HG03039 (cell line): Measurements from ENCODE around the gene COL6A1.

Source experiments
- ATAC-seq: cut with Tn5 transposase; IDR thresholded peaks from one replicate; pipeline ENCODE4 v1.9.1; 2021; ENCODE audit warnings: mild to moderate bottlenecking, moderate library complexity; ENCODE audit not compliant: unreplicated experiment

The COL6A1 gene, protein sequence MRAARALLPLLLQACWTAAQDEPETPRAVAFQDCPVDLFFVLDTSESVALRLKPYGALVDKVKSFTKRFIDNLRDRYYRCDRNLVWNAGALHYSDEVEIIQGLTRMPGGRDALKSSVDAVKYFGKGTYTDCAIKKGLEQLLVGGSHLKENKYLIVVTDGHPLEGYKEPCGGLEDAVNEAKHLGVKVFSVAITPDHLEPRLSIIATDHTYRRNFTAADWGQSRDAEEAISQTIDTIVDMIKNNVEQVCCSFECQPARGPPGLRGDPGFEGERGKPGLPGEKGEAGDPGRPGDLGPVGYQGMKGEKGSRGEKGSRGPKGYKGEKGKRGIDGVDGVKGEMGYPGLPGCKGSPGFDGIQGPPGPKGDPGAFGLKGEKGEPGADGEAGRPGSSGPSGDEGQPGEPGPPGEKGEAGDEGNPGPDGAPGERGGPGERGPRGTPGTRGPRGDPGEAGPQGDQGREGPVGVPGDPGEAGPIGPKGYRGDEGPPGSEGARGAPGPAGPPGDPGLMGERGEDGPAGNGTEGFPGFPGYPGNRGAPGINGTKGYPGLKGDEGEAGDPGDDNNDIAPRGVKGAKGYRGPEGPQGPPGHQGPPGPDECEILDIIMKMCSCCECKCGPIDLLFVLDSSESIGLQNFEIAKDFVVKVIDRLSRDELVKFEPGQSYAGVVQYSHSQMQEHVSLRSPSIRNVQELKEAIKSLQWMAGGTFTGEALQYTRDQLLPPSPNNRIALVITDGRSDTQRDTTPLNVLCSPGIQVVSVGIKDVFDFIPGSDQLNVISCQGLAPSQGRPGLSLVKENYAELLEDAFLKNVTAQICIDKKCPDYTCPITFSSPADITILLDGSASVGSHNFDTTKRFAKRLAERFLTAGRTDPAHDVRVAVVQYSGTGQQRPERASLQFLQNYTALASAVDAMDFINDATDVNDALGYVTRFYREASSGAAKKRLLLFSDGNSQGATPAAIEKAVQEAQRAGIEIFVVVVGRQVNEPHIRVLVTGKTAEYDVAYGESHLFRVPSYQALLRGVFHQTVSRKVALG

GRCh38 chr21:45981151-45982091 lies at the start of gene COL6A1:
COL6A1 (plus strand) TSS chr21:45981770; CDS start chr21:45981851, 81 bp downstream.
- no peak for ATAC-seq

DNA sequence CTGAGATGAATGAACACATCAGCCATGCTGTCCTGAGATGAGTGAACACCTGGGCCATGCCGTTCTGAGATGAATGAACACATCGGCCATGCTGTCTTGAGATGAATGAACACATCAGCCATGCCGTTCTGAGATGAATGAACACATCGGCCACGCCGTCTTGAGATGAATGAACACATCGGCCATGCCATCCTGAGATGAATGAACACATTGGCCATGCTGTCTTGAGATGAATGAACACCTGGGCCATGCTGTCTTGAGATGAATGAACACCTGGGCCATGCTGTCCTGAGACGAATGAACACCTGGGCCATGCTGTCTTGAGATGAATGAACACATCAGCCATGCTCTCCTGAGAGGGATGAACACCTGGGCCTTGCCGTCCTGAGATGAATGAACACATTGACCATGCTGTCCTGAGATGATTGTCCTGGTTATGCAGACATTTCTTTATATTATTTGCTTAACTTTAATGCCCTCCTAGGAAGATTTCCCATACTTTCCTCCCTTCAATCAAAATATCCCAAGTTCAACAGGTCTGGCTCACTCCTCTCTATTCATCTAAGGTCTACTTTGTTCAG lies 48.6 kb upstream of the COL6A1 start:
- no peak for ATAC-seq

- no peak for ATAC-seq
Observed at GRCh38 chr21:45934085-45934484, 47.5 kb upstream of the COL6A1 start.

- no peak for ATAC-seq
Observed at GRCh38 chr21:45934554-45934953, 47.0 kb upstream of the COL6A1 start.

GRCh38 chr21:45935628-45936027 lies 45.9 kb upstream of the COL6A1 start:
- no peak for ATAC-seq

- no peak for ATAC-seq
Observed at GRCh38 chr21:45937721-45938452, 43.7 kb upstream of the COL6A1 start.

DNA sequence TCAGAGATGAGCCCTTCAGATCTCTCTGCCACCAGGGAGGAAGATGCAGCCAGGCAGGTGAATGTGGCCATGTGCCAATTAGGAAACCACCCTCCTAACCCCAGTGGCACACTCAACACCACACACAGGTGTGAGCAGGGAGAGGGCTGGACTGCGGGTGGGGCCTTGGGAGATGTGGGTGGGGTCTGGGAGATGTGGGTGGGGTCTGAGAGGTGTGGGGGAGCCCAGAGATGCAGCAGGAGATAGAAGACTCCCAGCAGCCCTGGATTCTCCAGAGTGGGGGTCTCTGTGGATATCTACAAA lies 43.2 kb upstream of the COL6A1 start:
- ATAC-seq, result no peak

DNA sequence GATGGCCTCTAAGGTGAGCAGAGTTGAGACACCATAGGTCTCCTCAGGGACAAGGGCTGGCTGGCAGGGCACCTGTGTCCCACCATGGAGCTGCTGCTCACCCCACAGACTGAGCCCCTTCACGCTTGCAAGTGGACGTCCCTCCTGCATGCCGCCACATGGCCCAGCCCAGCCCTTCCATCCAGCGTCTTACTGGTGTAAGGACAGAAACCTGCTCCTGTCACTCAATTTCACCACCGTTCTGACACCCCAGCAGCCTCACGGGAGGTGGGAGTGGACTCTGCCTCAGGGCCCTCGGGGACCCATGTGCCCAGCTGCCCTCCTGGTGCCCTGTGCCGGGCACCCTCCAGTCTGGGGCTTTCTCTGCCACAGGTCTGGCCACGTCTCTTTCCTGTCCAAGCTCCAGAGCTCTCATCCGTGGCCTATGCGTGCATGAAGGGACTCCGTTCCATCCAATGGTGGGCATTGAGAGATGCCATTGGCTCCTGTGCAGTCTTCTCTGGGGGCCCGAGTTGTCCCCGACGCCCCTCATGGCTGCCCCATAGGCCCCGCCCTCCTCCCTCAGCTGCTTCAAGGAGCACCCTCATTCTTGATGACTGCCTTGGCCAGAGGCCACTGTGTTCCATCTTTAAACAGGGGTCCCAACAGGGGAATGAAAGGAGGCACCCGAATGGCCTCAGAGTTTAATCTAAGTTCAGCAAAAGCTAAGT lies 42.6 kb upstream of the COL6A1 start:
- ATAC-seq, result no peak

DNA sequence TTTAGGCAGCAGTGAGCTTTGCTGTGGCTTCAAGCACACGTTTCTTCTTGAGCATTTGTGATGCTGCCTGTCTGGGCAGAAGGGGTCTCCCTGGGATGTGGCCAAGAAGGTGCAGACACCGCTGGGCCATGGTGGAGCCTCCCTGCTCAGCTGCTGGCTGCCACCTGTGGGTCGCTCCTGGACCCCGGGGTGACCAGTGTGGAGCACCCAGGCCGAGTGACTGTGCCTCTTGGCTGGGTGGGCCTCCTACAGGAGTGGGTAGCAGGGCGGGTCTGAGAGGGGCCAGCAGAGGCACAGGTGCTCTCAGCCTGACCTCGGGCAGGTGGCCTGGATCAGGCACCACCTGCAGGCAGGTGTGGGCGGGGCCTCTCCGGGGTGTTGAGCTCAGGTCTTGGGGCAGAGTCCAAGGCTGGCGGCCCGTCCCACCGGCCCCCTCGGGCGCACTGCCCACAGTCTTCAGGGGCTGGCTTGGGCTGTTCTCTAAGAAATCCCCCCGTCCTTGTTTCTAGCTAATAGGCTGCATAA lies 42.0 kb upstream of the COL6A1 start:
- ATAC-seq, result no peak

GRCh38 chr21:45940091-45940490 lies 41.5 kb upstream of the COL6A1 start:
- no peak for ATAC-seq

DNA sequence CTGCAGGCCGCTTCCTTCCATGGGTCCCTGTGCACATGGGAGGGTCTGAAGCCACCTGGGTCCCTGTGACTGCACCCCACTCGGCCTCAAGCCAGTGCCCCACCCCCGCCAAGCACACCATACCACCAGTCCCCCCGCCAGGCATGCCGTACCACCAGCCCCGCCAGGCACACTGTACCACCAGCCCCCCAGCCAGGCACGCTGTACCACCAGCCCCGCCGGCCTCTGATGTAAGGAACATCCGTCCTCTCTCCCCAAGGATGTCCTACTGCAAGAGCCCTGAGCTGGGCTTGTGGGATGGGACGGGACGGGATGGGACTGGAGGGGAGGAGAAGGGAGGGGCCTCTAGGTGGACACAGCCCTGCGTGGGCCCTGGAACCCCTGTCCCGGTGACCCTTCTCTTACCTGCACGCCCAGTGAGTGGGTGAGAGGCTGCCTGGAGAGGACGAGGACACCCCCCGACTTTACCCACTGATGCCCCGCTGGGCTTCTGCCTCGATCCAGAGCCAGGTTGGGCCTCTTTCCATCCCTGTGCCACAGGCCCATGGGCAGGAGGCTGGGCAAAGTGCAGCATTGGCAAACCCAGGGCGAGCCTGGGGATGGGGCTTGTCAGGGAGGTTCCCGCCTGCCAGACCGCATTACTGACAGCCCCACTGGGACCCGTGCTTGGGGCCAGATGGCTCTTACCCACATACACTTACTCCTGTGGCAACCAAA lies 40.8 kb upstream of the COL6A1 start:
- no peak for ATAC-seq

DNA sequence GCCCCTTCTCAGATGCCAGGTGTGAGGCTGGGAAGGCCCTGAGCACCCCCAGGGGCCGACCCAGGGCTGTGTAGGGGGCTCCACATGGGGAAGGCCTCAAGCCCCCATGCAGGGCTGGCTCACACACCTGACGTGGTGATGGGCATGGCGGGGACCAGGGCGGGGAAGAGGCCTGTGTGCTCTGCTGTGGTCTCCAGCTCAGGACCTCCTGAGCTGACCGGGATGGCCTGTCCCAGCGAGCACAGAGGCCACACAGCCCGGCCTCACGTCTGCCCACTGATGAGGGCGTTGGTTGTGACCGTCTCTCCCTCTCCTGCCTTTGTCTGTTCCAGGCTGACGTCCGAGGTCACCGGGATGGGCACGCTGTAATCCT lies 40.2 kb upstream of the COL6A1 start:
- ATAC-seq, result no peak

GRCh38 chr21:45941717-45942546 lies 39.6 kb upstream of the COL6A1 start:
- ATAC-seq, result no peak

DNA sequence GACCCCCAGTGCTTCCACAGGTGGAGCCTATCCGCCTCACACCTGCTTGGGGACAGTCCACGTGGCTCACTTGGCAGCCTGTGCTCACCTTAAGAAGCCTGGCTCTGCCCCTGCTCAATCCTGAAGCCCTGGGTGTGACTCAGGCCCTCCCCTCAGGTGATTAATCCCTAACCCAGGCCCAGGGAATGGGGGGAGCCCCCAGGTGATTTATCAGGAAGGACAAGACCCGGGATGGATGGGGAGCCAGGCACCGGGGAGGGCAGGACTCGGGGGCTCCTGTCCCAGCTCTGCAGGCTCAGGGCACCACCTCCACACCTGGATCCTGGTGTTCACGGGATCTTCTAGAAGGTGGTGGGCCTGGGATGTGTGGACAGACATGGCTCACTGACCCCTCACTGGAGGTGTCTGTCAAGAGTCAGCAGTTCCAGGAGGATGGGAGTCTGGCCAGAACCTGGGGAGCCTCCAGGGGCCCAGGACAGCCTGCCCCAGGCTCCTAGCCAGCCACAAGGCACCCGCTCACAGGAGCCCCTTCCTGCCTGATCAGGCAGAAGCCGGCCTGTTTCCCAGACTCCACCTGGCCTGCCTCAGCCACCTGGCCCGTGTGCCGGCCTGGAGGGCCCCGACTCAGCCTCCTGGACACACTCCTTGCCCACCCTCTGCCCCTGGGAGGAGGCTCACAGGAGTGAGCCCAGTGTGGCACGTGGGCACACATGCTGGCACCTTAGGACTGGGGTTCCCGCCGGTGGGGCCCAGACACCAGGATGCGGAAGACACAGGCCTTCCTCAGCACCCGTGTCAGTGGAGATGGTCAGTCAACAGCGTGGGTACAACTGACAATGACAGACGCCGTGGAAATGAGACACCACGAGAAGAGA lies 38.6 kb upstream of the COL6A1 start:
- ATAC-seq, result no peak

DNA sequence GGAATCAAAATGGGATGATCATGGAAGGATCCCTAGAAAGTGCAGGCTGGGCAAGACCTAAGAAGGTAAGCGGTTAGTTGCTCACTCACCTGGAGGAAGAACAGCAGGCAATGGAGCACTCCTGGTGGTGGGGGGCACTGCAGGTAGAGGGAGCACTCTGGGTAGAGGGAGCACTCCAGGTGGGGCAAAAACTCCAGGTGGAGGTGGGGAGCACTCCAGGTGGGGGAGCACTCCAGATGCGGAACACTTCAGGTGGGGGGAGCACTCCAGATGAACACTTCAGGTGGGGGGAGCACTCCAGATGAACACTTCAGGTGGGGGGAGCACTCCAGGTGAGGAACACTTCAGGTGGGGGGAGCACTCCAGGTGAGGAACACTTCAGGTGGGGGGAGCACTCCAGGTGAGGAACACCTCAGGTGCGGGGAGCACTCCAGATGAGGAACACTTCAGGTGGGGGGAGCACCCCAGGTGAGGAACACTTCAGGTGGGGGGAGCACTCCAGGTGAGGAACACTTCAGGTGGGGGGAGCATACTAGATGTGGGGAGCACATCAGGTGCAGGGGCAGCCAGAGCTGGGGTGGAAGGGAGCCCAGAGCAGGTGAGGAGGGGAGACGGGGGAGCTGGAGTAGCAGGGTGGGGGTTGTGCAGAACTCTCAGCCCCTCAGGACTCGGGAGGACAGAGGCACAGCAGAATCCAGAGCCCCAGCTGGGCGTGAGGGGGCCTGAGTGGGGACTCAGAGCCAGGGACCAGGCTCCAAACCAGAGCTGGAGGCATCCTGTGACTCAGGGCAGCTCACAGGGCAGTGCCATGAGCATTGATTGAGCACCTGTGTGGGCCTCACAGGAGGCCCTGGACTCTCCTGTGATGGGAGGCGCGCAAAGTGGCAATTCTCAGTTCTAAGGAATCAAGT lies 37.7 kb upstream of the COL6A1 start:
- no peak for ATAC-seq
